Endothelial cell (in vitro differentiated cells): ENCODE data around the gene C20orf173. TPM values are rescaled to one million over a fixed set of nuclear protein-coding genes. Genes with fewer than 3 reads are reported as not detected.

Experiments
- DNase-seq: peaks from one replicate; pipeline ENCODE4 v3.0.0; 2021; ENCODE audit warnings: low spot score
- H3K27ac Mint-ChIP-seq: one replicate; pipeline ENCODE4 v1.8.0; 2021; ENCODE audit warnings: mixed read lengths, inconsistent platforms; ENCODE audit not compliant: unreplicated experiment
- H3K27me3 Mint-ChIP-seq: one replicate; pipeline ENCODE4 v1.8.0; 2021; ENCODE audit warnings: mild to moderate bottlenecking, moderate library complexity, mixed read lengths, inconsistent platforms; ENCODE audit not compliant: unreplicated experiment
- H3K36me3 Mint-ChIP-seq: one replicate; pipeline ENCODE4 v1.8.0; 2021; ENCODE audit warnings: mild to moderate bottlenecking, low read depth, mixed read lengths, inconsistent platforms; ENCODE audit not compliant: unreplicated experiment
- H3K4me1 Mint-ChIP-seq: one replicate; pipeline ENCODE4 v1.8.0; 2021; ENCODE audit warnings: mild to moderate bottlenecking, mixed read lengths, inconsistent platforms; ENCODE audit not compliant: unreplicated experiment
- H3K4me3 Mint-ChIP-seq: one replicate; pipeline ENCODE4 v1.8.0; 2021; ENCODE audit warnings: mild to moderate bottlenecking, mixed read lengths, inconsistent platforms; ENCODE audit not compliant: unreplicated experiment
- H3K9me3 Mint-ChIP-seq: one replicate; pipeline ENCODE4 v1.8.0; 2021; ENCODE audit warnings: mixed read lengths, inconsistent platforms; ENCODE audit not compliant: unreplicated experiment
- total RNA-seq: library from RNA; stranded (reverse); fragmentation: NEBNext Ultra II Directional; extraction: Animal tissue kit (Norgen Biotek cat#: 25700); gene quantifications from one replicate; pipeline ENCODE4 v1.2.1, GENCODE V29; 2021; ENCODE audit not compliant: unreplicated experiment
- TF ChIP-seq, protein P1 (sequence below): fragments of 200-600 bp; sonication (generic); IDR thresholded peaks from one replicate; pipeline ENCODE4 v1.5.0; 2021; ENCODE audit warnings: antibody characterized with exemption; ENCODE audit not compliant: unreplicated experiment

Gene C20orf173
- total RNA-seq, 1 donor from 2014 or later = not detected

DNA sequence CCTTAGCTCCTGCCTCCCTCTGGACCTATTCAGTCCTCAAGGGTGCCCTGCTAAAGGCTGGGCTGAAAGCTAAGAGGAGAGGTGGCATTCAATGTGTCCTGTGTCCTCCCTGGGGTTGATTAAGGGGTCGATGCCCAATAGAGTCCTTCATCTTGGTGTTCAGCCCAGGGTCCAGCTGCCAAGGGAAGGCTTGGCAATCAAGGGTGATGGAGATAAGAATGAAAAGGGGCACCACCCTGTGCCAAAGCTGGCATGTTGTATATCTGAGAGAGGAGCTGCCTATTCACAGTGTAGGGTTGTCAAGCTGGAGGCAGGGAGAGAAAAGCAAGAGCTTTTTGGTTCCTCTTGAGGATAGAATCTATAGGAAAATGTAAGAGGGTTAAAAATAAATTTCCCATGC lies 12.3 kb downstream of the C20orf173 start:
- H3K27me3 Mint-ChIP-seq = peaks cover 3% of the 10 kb centered on the region
- no peak overlapping the region for H3K4me3 Mint-ChIP-seq
- no peak for DNase-seq
- H3K36me3 Mint-ChIP-seq = peaks cover 11% of the 10 kb centered on the region
- no peaks in the 10 kb centered on the region for H3K4me1 Mint-ChIP-seq
- TF ChIP-seq, protein P1, sequence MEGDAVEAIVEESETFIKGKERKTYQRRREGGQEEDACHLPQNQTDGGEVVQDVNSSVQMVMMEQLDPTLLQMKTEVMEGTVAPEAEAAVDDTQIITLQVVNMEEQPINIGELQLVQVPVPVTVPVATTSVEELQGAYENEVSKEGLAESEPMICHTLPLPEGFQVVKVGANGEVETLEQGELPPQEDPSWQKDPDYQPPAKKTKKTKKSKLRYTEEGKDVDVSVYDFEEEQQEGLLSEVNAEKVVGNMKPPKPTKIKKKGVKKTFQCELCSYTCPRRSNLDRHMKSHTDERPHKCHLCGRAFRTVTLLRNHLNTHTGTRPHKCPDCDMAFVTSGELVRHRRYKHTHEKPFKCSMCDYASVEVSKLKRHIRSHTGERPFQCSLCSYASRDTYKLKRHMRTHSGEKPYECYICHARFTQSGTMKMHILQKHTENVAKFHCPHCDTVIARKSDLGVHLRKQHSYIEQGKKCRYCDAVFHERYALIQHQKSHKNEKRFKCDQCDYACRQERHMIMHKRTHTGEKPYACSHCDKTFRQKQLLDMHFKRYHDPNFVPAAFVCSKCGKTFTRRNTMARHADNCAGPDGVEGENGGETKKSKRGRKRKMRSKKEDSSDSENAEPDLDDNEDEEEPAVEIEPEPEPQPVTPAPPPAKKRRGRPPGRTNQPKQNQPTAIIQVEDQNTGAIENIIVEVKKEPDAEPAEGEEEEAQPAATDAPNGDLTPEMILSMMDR = no peak
- H3K9me3 Mint-ChIP-seq = no peaks in the 10 kb centered on the region
- no peak overlapping the region for H3K27ac Mint-ChIP-seq

DNA sequence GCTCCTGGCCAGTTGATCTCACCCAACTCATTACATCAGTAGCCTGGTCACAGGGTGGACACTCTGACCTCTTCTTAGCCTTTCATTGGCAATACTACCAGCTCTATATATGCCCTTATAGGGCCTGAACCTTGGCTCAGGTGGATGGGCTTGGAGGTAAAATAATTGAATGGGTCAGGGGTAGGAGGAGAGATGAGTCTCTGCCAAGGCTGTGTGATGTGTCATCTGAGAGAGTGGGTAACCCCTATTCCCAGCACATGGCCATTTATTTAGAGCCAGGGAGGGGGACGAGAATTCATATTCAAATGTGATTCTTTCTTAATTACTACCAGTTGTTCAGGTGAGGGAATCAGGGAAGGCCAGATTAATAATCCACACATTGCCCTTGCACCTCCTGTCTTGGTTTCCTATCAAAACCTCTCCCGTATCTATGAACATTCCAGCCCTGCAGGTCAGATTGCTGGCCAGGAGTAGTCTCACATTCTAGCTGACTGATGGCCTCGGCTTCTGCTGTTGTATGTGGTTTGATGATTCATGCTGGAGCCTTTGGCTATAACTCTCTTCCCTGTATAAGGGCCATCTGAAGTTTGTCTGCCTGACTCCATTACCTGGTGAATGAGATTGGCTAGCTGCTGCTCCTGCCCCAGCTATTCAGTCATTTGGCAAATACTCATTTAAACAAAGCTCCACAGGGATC lies 13.4 kb downstream of the C20orf173 start:
- H3K36me3 Mint-ChIP-seq = peaks cover 16% of the 10 kb centered on the region
- H3K9me3 Mint-ChIP-seq = no peaks in the 10 kb centered on the region
- no peak overlapping the region for H3K4me3 Mint-ChIP-seq
- DNase-seq = no peak
- no peaks in the 10 kb centered on the region for H3K4me1 Mint-ChIP-seq
- peaks cover 7% of the 10 kb centered on the region for H3K27me3 Mint-ChIP-seq
- TF ChIP-seq, protein P1 = no peak
- H3K27ac Mint-ChIP-seq = no peak overlapping the region

DNA sequence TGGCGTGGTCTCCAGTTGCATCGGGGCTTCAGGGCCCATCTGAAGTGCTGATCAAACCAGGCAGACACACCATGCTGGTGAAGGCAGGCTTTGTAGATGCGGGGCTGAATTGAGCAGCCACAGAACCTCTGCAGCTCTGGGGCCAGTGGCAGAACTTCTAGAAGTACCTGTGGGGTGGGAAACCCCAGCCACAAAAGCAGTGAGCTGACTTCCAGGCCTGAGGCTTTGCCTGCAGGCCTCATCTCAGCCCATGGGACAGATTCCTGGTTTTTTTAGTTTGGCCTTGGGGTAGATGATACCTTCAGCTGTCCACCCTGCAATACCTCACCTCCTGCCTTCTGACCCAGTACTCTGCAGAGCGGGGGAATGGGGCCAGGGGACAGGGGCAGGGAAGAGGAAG lies 14.1 kb downstream of the C20orf173 start:
- Mint-ChIP-seq H3K4me3 (no peak overlapping the region), H3K4me1 (no peaks in the 10 kb centered on the region), H3K27me3 (peaks cover 7% of the 10 kb centered on the region), H3K36me3 (peaks cover 16% of the 10 kb centered on the region), H3K9me3 (no peaks in the 10 kb centered on the region), H3K27ac (no peak overlapping the region)
- no peak for DNase-seq
- TF ChIP-seq, protein P1 = no peak

DNA sequence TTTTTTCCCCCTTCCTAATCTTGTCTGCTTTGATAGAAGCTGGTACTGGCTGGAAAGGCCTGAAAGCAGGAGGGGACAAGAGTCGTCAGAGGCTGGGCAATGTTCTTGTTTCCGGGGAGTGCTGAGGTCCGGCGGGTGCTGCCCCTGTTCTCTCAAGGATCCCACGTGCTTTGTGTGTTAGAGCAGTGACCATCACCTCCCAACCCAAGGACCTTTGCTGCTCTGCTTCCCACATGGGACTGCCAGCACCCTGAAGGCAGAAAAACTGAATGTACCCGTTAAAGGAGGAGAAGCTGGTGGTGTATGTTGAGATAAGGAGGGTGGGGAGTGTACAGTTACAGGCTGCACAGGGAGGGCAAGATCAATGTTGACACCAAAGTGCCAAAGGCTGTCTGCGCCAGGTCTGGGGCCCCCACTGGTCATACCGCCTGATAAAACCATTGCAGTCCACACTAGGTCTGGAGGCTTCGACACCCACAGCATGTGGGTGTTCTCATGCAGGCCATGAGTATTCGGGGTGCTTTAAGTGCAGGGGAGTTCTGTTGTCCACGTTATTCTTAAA lies 15.0 kb downstream of the C20orf173 start:
- Mint-ChIP-seq H3K4me3 (no peak overlapping the region), H3K27me3 (peaks cover 7% of the 10 kb centered on the region), H3K4me1 (no peaks in the 10 kb centered on the region), H3K9me3 (no peaks in the 10 kb centered on the region), H3K36me3 (peaks cover 20% of the 10 kb centered on the region), H3K27ac (no peak overlapping the region)
- DNase-seq = no peak
- TF ChIP-seq, protein P1 = no peak

DNA sequence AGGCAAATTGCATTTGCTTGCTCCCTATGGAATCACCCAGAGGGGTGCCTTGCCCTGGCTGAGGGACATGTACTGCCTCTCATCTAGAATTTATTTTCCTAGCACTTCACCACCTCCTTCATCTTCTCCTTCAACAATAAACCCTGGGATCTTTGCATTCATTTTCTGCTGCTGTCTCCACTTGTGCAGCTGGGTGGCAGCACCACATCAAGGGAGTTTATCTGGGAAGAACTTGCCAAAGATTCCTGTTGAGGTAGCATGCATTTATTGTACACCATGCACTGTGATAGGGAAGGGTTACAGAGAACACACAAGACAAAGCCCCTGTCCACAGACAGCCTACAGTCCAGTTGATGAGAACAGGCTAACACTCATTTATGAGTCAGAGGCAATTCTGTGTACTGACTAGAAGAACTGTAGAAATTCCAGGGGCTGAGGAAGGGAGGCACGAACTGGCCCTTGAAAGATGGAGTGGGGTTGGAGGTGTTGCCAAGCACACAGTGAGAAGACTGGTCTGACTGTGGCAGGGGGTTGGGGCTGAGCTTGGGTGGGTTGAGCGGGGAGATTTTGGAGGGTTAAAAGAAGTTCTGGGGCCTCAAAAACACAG lies 17.5 kb downstream of the C20orf173 start:
- H3K27me3 Mint-ChIP-seq = peaks cover 7% of the 10 kb centered on the region
- DNase-seq = peak; percentile 20
- H3K9me3 Mint-ChIP-seq = no peaks in the 10 kb centered on the region
- H3K4me1 Mint-ChIP-seq = no peaks in the 10 kb centered on the region
- TF ChIP-seq, protein P1 = peak; percentile 48
- H3K27ac Mint-ChIP-seq = no peak overlapping the region
- H3K4me3 Mint-ChIP-seq = no peak overlapping the region
- H3K36me3 Mint-ChIP-seq = peaks cover 29% of the 10 kb centered on the region
